SK-N-SH treated with all-trans-retinoic acid at 6 μM for 48 hours (cell line): ENCODE measurements around the gene GAST.

ENCODE experiments used
- ATAC-seq: fragments of 200-7000 bp; cut with Tn5 transposase; 3 replicates; pipeline ENCODE4 v1.9.1; 2020; ENCODE audit warnings: mild to moderate bottlenecking, moderate library complexity
- ARNTL ChIP-seq: fragments of 450-650 bp; formaldehyde crosslinking; IDR thresholded peaks from 2 replicates; pipeline ENCODE4 v1.5.0; 2020; ENCODE audit warnings: low read depth, mild to moderate bottlenecking, moderate library complexity, borderline replicate concordance
- BACH2 ChIP-seq: fragments of 250-450 bp; sonication (Bioruptor Pico); IDR thresholded peaks from 2 replicates; pipeline ENCODE4 v1.9.0; 2021; ENCODE audit warnings: mild to moderate bottlenecking, borderline replicate concordance
- CSDC2 ChIP-seq: fragments of 250-450 bp; sonication (Bioruptor Pico); IDR thresholded peaks from 2 replicates; pipeline ENCODE4 v1.5.0; 2020; ENCODE audit warnings: mild to moderate bottlenecking, moderate library complexity
- ESRRG ChIP-seq: fragments of 250-450 bp; sonication (Bioruptor Pico); IDR thresholded peaks from 2 replicates; pipeline ENCODE4 v1.6.1; 2021; ENCODE audit warnings: mild to moderate bottlenecking
- GLIS3 ChIP-seq: fragments of 250-450 bp; sonication (Bioruptor Pico); IDR thresholded peaks from 2 replicates; pipeline ENCODE4 v1.5.0; 2020; ENCODE audit warnings: mild to moderate bottlenecking, moderate library complexity
- ISL1 ChIP-seq: fragments of 250-450 bp; sonication (Bioruptor Pico); IDR thresholded peaks from 2 replicates; pipeline ENCODE4 v2.1.2; 2022; ENCODE audit warnings: mild to moderate bottlenecking, moderate library complexity
- OSR1 ChIP-seq: fragments of 250-450 bp; sonication (Bioruptor Pico); IDR thresholded peaks from 2 replicates; pipeline ENCODE4 v1.8.0; 2022; ENCODE audit warnings: moderate library complexity, mild to moderate bottlenecking, inconsistent platforms
- PPARA ChIP-seq: fragments of 250-450 bp; sonication (Bioruptor Pico); IDR thresholded peaks from 2 replicates; pipeline ENCODE4 v1.5.0; 2020; ENCODE audit warnings: mild to moderate bottlenecking, borderline replicate concordance
- RARB ChIP-seq: fragments of 250-450 bp; sonication (Bioruptor Pico); IDR thresholded peaks from 2 replicates; pipeline ENCODE4 v1.8.0; 2021; ENCODE audit warnings: mild to moderate bottlenecking, moderate library complexity
- SNAI2 ChIP-seq: fragments of 250-450 bp; sonication (Bioruptor Pico); IDR thresholded peaks from 2 replicates; pipeline ENCODE4 v1.5.0; 2020; ENCODE audit warnings: mild to moderate bottlenecking, moderate library complexity
- TCF4 ChIP-seq: fragments of 250-450 bp; sonication (Bioruptor Pico); IDR thresholded peaks from 2 replicates; pipeline ENCODE4 v1.8.0; 2021; ENCODE audit warnings: mild to moderate bottlenecking, moderate library complexity, borderline replicate concordance
- TOX ChIP-seq: fragments of 250-450 bp; sonication (Bioruptor Pico); IDR thresholded peaks from 2 replicates; pipeline ENCODE4 v1.8.0; 2021; ENCODE audit warnings: mild to moderate bottlenecking, moderate library complexity, borderline replicate concordance
- ZC3H10 ChIP-seq: fragments of 250-450 bp; sonication (Bioruptor Pico); IDR thresholded peaks from 2 replicates; pipeline ENCODE4 v1.5.1; 2021; ENCODE audit warnings: mild to moderate bottlenecking, moderate library complexity
- ZFP3 ChIP-seq: fragments of 250-450 bp; sonication (Bioruptor Pico); IDR thresholded peaks from 2 replicates; pipeline ENCODE4 v1.5.0; 2020; ENCODE audit warnings: mild to moderate bottlenecking, moderate library complexity
- ZFP30 ChIP-seq: fragments of 450-650 bp; formaldehyde crosslinking; IDR thresholded peaks from 2 replicates; pipeline ENCODE4 v1.5.0; 2022; ENCODE audit warnings: mild to moderate bottlenecking, moderate library complexity
- ZNF70 ChIP-seq: fragments of 450-650 bp; formaldehyde crosslinking; IDR thresholded peaks from 2 replicates; pipeline ENCODE4 v1.5.0; 2020; ENCODE audit warnings: mild to moderate bottlenecking, moderate library complexity
- ZNF8 ChIP-seq: fragments of 450-650 bp; formaldehyde crosslinking; IDR thresholded peaks from 2 replicates; pipeline ENCODE4 v1.5.0; 2020; ENCODE audit warnings: mild to moderate bottlenecking, moderate library complexity
- TF ChIP-seq, protein P1 (sequence below): fragments of 250-450 bp; sonication (Bioruptor Pico); IDR thresholded peaks from 2 replicates; pipeline ENCODE4 v1.5.1; 2021; ENCODE audit warnings: mild to moderate bottlenecking, moderate library complexity
- TF ChIP-seq, protein P2 (sequence below): fragments of 250-450 bp; sonication (Bioruptor Pico); IDR thresholded peaks from 2 replicates; pipeline ENCODE4 v1.8.0; 2021; ENCODE audit warnings: low read depth, mild to moderate bottlenecking, moderate library complexity, borderline replicate concordance
- TF ChIP-seq, protein P3 (sequence below): fragments of 250-450 bp; sonication (Bioruptor Pico); IDR thresholded peaks from 2 replicates; pipeline ENCODE4 v1.5.1; 2020; ENCODE audit warnings: low read depth, mild to moderate bottlenecking, moderate library complexity
- TF ChIP-seq, protein P4 (sequence below): fragments of 250-450 bp; sonication (Bioruptor Pico); IDR thresholded peaks from 2 replicates; pipeline ENCODE4 v1.8.0; 2020; ENCODE audit warnings: mild to moderate bottlenecking, moderate library complexity, borderline replicate concordance

GAST gene, protein sequence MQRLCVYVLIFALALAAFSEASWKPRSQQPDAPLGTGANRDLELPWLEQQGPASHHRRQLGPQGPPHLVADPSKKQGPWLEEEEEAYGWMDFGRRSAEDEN

DNA sequence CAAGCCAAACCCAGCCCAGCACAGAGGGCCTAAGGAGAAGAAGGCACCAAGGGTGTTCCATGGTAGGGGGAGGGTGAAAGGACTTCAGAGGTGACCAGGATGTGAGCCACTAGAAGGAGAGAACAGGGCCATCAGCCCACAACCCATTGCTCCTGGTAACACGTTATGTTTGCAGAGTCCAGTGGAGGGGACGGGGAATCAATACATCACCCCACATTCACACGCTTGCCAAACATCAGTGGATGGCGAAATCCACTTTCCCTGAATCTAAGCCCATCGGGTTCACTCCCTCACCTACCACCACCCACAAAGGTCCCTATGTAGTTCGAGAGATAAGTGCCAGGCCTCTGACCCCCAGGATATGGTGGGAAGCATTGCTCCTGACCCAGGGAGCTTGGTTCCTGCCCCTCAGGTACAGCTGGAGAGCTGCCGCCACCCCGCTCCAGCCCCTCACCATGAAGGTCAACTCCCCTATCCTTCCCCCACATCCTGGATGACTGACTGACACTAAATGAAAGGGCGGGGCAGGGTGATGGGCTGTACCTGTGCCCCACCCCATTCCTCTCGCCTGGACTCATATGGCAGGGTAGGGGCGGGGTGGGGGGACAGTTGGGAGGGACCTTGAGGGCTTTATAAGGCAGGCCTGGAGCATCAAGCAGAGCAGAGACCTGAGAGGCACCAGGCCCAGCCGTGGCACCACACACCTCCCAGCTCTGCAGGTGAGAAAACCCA lies at the start of gene GAST:
GAST (plus strand) TSS at position 663 of the 732 bp plus-strand sequence. CDS start 3,106 bp downstream, outside the sequence.
- TF ChIP-seq PPARA (CRISPR knock-in tag) (no peak), ZC3H10 (CRISPR knock-in tag) (no peak), ISL1 (CRISPR knock-in tag) (no peak), TCF4 (CRISPR knock-in tag) (no peak), ZFP3 (CRISPR knock-in tag) (no peak), RARB (CRISPR knock-in tag) (no peak), ZNF8 (CRISPR knock-in tag) (no peak), TOX (CRISPR knock-in tag) (no peak), GLIS3 (CRISPR knock-in tag) (no peak)
- TF ChIP-seq, protein P1, sequence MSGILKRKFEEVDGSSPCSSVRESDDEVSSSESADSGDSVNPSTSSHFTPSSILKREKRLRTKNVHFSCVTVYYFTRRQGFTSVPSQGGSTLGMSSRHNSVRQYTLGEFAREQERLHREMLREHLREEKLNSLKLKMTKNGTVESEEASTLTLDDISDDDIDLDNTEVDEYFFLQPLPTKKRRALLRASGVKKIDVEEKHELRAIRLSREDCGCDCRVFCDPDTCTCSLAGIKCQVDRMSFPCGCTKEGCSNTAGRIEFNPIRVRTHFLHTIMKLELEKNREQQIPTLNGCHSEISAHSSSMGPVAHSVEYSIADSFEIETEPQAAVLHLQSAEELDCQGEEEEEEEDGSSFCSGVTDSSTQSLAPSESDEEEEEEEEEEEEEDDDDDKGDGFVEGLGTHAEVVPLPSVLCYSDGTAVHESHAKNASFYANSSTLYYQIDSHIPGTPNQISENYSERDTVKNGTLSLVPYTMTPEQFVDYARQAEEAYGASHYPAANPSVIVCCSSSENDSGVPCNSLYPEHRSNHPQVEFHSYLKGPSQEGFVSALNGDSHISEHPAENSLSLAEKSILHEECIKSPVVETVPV (CRISPR knock-in tag): no peak
- TF ChIP-seq, protein P2, sequence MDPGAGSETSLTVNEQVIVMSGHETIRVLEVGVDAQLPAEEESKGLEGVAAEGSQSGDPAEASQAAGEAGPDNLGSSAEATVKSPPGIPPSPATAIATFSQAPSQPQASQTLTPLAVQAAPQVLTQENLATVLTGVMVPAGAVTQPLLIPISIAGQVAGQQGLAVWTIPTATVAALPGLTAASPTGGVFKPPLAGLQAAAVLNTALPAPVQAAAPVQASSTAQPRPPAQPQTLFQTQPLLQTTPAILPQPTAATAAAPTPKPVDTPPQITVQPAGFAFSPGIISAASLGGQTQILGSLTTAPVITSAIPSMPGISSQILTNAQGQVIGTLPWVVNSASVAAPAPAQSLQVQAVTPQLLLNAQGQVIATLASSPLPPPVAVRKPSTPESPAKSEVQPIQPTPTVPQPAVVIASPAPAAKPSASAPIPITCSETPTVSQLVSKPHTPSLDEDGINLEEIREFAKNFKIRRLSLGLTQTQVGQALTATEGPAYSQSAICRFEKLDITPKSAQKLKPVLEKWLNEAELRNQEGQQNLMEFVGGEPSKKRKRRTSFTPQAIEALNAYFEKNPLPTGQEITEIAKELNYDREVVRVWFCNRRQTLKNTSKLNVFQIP (CRISPR knock-in tag): no peak
- no peak for ATAC-seq

DNA sequence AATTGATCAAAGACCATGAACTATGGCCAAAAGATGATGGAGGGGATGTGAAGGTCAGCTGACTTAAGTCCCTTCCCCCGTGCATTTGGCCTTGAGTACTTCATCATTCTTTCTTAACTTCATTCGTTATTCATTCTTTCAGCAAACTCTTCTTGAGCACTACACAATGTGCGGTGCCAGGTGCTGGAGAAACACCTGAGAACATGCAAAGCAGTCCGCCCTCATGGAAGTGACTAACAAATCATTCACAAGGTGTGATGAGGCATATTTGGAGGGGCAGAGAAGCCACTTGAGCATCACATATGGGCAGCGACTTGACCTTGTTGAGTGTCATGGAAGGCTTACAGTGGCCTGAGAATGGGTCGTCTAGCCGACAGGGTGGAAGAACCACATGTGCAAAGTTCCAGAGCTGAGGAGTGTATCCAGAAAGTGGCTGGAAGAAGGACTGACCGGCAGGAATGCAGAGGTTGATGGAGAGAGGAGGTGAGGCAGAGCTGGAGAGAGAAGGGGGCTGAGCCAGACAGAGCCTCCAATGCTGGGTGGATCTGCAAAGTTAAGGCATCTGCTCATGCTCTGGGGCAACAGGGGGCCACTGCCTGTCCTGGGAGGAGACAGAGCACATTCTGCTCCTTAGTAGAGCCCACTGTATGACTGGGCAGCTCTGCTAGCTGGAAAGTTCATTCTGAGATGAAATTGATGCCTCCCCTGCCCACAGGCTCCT lies 48.5 kb upstream of the GAST start:
- TF ChIP-seq RARB (CRISPR knock-in tag) (no peak), PPARA (CRISPR knock-in tag) (no peak), ESRRG (CRISPR knock-in tag) (no peak), TCF4 (CRISPR knock-in tag) (no peak), ARNTL (CRISPR knock-in tag) (no peak), ZFP3 (CRISPR knock-in tag) (no peak), ZC3H10 (CRISPR knock-in tag) (no peak), ZNF70 (no peak), GLIS3 (CRISPR knock-in tag) (no peak)
- TF ChIP-seq, protein P1 (CRISPR knock-in tag): no peak
- TF ChIP-seq, protein P3, sequence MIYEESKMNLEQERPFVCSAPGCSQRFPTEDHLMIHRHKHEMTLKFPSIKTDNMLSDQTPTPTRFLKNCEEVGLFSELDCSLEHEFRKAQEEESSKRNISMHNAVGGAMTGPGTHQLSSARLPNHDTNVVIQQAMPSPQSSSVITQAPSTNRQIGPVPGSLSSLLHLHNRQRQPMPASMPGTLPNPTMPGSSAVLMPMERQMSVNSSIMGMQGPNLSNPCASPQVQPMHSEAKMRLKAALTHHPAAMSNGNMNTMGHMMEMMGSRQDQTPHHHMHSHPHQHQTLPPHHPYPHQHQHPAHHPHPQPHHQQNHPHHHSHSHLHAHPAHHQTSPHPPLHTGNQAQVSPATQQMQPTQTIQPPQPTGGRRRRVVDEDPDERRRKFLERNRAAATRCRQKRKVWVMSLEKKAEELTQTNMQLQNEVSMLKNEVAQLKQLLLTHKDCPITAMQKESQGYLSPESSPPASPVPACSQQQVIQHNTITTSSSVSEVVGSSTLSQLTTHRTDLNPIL (CRISPR knock-in tag): no peak
- TF ChIP-seq, all 23 proteins: peak for 0

DNA sequence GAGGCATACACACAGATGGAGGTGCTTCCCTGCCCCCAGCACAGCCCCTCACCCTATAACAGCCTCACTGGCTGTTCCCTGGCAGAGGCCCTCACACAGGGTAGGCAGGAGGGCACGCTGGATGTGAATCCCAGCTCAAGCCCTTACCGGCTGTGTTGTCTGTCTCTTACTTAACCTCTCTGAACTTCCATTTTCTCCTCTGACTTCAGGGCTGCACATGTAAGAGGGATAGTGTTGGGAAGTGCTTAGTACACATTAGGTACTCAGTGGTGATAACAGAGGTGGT lies 48.0 kb upstream of the GAST start:
- no peak for TF ChIP-seq ZFP30 (CRISPR knock-in tag)
- no peak for TF ChIP-seq TCF4 (CRISPR knock-in tag)
- TF ChIP-seq, protein P4, sequence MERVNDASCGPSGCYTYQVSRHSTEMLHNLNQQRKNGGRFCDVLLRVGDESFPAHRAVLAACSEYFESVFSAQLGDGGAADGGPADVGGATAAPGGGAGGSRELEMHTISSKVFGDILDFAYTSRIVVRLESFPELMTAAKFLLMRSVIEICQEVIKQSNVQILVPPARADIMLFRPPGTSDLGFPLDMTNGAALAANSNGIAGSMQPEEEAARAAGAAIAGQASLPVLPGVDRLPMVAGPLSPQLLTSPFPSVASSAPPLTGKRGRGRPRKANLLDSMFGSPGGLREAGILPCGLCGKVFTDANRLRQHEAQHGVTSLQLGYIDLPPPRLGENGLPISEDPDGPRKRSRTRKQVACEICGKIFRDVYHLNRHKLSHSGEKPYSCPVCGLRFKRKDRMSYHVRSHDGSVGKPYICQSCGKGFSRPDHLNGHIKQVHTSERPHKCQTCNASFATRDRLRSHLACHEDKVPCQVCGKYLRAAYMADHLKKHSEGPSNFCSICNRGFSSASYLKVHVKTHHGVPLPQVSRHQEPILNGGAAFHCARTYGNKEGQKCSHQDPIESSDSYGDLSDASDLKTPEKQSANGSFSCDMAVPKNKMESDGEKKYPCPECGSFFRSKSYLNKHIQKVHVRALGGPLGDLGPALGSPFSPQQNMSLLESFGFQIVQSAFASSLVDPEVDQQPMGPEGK (CRISPR knock-in tag): no peak
- TF ChIP-seq OSR1 (CRISPR knock-in tag): no peak
- TF ChIP-seq BACH2 (CRISPR knock-in tag): no peak
- no peak for TF ChIP-seq GLIS3 (CRISPR knock-in tag)
- TF ChIP-seq ESRRG (CRISPR knock-in tag): no peak
- no peak for TF ChIP-seq ZNF8 (CRISPR knock-in tag)
- no peak for TF ChIP-seq SNAI2
- TF ChIP-seq CSDC2: no peak
- ATAC-seq: no peak

More for the DNA sequence above, 48.5 kb upstream of the GAST start:
- ATAC-seq: no peak
